Left ventricle myocardium inferior (tissue), 1 donor: Measurements from ENCODE around the gene LRRC26. TPM values are rescaled to one million over a fixed set of nuclear protein-coding genes. Genes with fewer than 3 reads are reported as not detected.

Source experiments
- DNase-seq: peaks from one replicate; pipeline ENCODE4 v3.0.0-alpha.2; 2020
- H3K27ac ChIP-seq: fragments of 200-600 bp; replicated peaks from 2 replicates; pipeline ENCODE4 v1.8.0; 2021
- H3K27me3 ChIP-seq: fragments of 200-600 bp; 2 replicates; pipeline ENCODE4 v1.8.0; 2021; ENCODE audit warnings: low read depth
- H3K36me3 ChIP-seq: fragments of 200-600 bp; 2 replicates; pipeline ENCODE4 v1.8.0; 2021
- H3K4me1 ChIP-seq: fragments of 200-600 bp; 2 replicates; pipeline ENCODE4 v1.8.0; 2021
- H3K4me3 ChIP-seq: fragments of 200-600 bp; 2 replicates; pipeline ENCODE4 v1.8.0; 2021; ENCODE audit warnings: mild to moderate bottlenecking, moderate library complexity
- H3K9me3 ChIP-seq: fragments of 200-600 bp; replicated peaks from 2 replicates; pipeline ENCODE4 v1.8.0; 2021
- intact Hi-C: fragments of 100-400 bp; cut with micrococcal nuclease; formaldehyde crosslinking; loops from one replicate; pipeline ENCODE4 v1.11.0; 2022
- total RNA-seq: library from RNA; stranded (reverse); fragmentation: NEBNext Ultra II Directional; extraction: Animal tissue kit (Norgen Biotek cat#: 25700); gene quantifications from one replicate; pipeline ENCODE4 v1.2.1, GENCODE V29; 2021
- TF ChIP-seq, protein P1 (sequence below): fragments of 200-600 bp; IDR thresholded peaks from 2 replicates; pipeline ENCODE4 v1.8.0; 2021; ENCODE audit warnings: antibody characterized with exemption, mild to moderate bottlenecking, borderline replicate concordance
- donor health status: DM: no; HTN: yes; CAD: no; lungs with severe emphysema.

LRRC26 gene
- total RNA-seq, 1 donor from 2014 or later = not detected

DNA sequence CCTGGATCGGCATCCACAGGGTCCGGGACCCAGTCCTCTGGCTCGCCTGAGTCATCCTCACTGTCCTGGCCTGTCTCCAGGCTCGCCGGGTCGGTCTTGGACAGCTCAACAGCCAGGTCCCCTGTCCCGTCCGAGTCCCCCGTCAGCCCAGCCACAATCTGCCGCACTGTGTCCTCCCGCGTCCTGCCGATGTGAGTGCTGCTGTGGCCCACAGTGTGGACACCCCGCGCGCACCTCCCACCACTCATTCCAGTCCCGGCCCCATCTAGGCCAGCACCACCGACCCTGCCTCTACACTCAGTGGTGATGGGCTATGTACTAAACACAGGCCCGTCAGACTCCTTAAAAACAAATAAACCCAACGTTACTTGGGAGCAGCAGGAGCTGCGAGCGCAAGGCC lies 11.8 kb upstream of the LRRC26 start:
- TF ChIP-seq, protein P1, sequence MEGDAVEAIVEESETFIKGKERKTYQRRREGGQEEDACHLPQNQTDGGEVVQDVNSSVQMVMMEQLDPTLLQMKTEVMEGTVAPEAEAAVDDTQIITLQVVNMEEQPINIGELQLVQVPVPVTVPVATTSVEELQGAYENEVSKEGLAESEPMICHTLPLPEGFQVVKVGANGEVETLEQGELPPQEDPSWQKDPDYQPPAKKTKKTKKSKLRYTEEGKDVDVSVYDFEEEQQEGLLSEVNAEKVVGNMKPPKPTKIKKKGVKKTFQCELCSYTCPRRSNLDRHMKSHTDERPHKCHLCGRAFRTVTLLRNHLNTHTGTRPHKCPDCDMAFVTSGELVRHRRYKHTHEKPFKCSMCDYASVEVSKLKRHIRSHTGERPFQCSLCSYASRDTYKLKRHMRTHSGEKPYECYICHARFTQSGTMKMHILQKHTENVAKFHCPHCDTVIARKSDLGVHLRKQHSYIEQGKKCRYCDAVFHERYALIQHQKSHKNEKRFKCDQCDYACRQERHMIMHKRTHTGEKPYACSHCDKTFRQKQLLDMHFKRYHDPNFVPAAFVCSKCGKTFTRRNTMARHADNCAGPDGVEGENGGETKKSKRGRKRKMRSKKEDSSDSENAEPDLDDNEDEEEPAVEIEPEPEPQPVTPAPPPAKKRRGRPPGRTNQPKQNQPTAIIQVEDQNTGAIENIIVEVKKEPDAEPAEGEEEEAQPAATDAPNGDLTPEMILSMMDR = no peak
- intact Hi-C loops = no loop called here
- H3K4me1 ChIP-seq = peaks cover 18% of the 10 kb centered on the region

GRCh38 chr9:137180491-137180890 lies 10.6 kb upstream of the LRRC26 start:
- H3K4me1 ChIP-seq = peaks cover 7% of the 10 kb centered on the region
- H3K4me3 ChIP-seq = no peak overlapping the region
- no peak overlapping the region for H3K27ac ChIP-seq
- no peaks in the 10 kb centered on the region for H3K27me3 ChIP-seq
- intact Hi-C loops = no loop called here
- peaks cover 67% of the 10 kb centered on the region for H3K36me3 ChIP-seq
- no peaks in the 10 kb centered on the region for H3K9me3 ChIP-seq
- no peak for DNase-seq
- TF ChIP-seq, protein P1 = no peak

More for the DNA sequence above, 11.8 kb upstream of the LRRC26 start:
- DNase-seq = no peak
- Histone ChIP-seq H3K36me3 (peaks cover 77% of the 10 kb centered on the region), H3K9me3 (no peaks in the 10 kb centered on the region), H3K27ac (no peak overlapping the region), H3K4me3 (no peak overlapping the region), H3K27me3 (no peaks in the 10 kb centered on the region)

DNA sequence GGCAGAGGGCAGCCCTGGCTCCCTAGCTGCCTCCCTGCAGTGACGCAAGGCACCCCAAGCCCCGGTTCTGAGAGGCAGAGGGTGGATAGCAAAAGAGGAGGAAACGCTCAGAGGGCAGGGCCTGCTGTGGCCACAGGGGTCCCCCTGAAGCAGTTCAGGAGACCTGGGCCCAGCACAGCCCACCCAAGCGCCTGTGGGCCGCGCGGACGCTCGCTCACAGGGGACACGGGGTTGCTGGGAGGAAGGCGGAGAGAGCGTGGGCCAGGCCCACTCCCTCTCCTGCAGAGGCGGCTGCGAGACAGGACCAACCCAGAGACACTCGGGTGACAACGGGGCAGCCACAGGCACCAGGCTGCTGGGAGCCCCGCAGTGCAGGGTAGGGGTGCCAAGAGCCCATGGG lies 9.9 kb upstream of the LRRC26 start:
- TF ChIP-seq, protein P1 = no peak
- H3K4me1 ChIP-seq = no peaks in the 10 kb centered on the region
- H3K4me3 ChIP-seq = no peak overlapping the region
- no peak overlapping the region for H3K27ac ChIP-seq
- intact Hi-C loops = no loop called here
- peaks cover 60% of the 10 kb centered on the region for H3K36me3 ChIP-seq
- no peaks in the 10 kb centered on the region for H3K9me3 ChIP-seq
- H3K27me3 ChIP-seq = no peaks in the 10 kb centered on the region
- DNase-seq = no peak

DNA sequence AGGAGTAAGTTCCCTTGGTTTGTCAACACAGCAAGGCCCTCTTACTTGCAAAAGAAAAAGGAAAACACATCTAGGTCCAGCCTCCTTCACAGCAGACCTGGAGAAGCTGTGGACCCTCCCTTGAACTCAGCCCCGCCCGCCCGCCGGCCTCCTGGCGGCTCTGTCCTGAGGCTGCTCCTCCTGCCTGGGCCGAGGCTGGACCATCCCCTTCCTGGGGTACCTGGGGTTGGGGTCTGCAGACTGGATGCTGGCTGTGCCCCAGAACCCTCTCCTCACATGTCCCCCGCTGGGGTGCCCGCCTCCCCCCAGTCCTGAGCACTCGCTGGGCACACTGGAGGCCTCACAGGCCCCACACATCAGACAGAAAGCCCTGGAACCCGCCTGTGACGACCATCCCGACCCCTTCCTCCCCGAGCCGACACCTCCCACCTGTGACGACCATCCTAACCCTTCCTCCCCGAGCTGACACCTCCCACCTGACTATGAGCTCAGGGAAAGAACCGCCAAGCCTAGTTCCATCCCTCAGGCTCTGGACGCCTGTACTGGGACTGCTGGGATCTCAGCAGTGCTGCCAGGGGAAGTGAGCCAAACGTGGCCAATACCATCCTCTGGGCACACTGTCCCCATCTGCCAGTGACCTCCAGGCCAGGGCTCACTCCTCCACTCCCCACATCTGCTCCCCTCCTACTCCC lies 9.2 kb upstream of the LRRC26 start:
- no peaks in the 10 kb centered on the region for H3K27me3 ChIP-seq
- no peak overlapping the region for H3K4me3 ChIP-seq
- no peaks in the 10 kb centered on the region for H3K9me3 ChIP-seq
- no peak overlapping the region for H3K27ac ChIP-seq
- intact Hi-C loops = no loop called here
- peaks cover 59% of the 10 kb centered on the region for H3K36me3 ChIP-seq
- DNase-seq = no peak
- TF ChIP-seq, protein P1 = no peak
- no peaks in the 10 kb centered on the region for H3K4me1 ChIP-seq

- intact Hi-C loops = no loop called here
- Histone ChIP-seq H3K36me3 (peaks cover 52% of the 10 kb centered on the region), H3K4me1 (no peaks in the 10 kb centered on the region), H3K4me3 (no peak overlapping the region), H3K27me3 (no peaks in the 10 kb centered on the region), H3K9me3 (no peaks in the 10 kb centered on the region), H3K27ac (no peak overlapping the region)
- TF ChIP-seq, protein P1 = no peak
- DNase-seq = no peak
Observed at GRCh38 chr9:137178201-137178938, 8.5 kb upstream of the LRRC26 start.
